ENCODE data around the gene TBCK.

TBCK gene

GRCh38 chr4:106284227-106284626 is 31.8 kb downstream of the TBCK start:
- no peak for DNase-seq

- DNase-seq: no peak
Measured at GRCh38 chr4:106277140-106277675, 38.8 kb downstream of the TBCK start.

GRCh38 chr4:106273831-106274230 is 42.2 kb downstream of the TBCK start:
- no peak for DNase-seq

GRCh38 chr4:106270736-106271135 is 45.3 kb downstream of the TBCK start:
- DNase-seq: no peak

- no peak for DNase-seq
Measured at GRCh38 chr4:106269711-106270110, 46.3 kb downstream of the TBCK start.

- no peak for DNase-seq
Measured at GRCh38 chr4:106268786-106269185, 47.2 kb downstream of the TBCK start.

- peak in 1 of 3 experiments; percentile 54 for DNase-seq
Measured at GRCh38 chr4:106266201-106266600, 49.8 kb downstream of the TBCK start.

GRCh38 chr4:106264331-106264728 is 51.7 kb downstream of the TBCK start:
- peak in 2 of 3 experiments; percentile 3 to 51 for DNase-seq

- DNase-seq: no peak
Measured at GRCh38 chr4:106263594-106264330, 52.2 kb downstream of the TBCK start.

GRCh38 chr4:106261980-106262379 is 54.0 kb downstream of the TBCK start:
- DNase-seq: no peak

- no peak for DNase-seq
Measured at GRCh38 chr4:106258145-106259045, 57.6 kb downstream of the TBCK start.

GRCh38 chr4:106256190-106256589 is 59.8 kb downstream of the TBCK start:
- DNase-seq: no peak

- DNase-seq: no peak
Measured at GRCh38 chr4:106255195-106255594, 60.8 kb downstream of the TBCK start.

- no peak for DNase-seq
Measured at GRCh38 chr4:106253364-106254129, 62.5 kb downstream of the TBCK start.

- DNase-seq: no peak
Measured at GRCh38 chr4:106247600-106247999, 68.4 kb downstream of the TBCK start.

GRCh38 chr4:106246441-106246840 is 69.6 kb downstream of the TBCK start:
- no peak for DNase-seq

- DNase-seq: no peak
Measured at GRCh38 chr4:106245176-106245575, 70.8 kb downstream of the TBCK start.

- DNase-seq: no peak
Measured at GRCh38 chr4:106240699-106241098, 75.3 kb downstream of the TBCK start.

GRCh38 chr4:106238820-106239420 is 77.1 kb downstream of the TBCK start:
- peak; percentile 2 to 43 (median 12) for DNase-seq

GRCh38 chr4:106231931-106232330 is 84.1 kb downstream of the TBCK start:
- no peak for DNase-seq

- DNase-seq: no peak
Measured at GRCh38 chr4:106222548-106222947, 93.5 kb downstream of the TBCK start.

- peak in 1 of 3 experiments; percentile 6 for DNase-seq
Measured at GRCh38 chr4:106213291-106213690, 102.7 kb downstream of the TBCK start.

GRCh38 chr4:106210021-106210420 is 106.0 kb downstream of the TBCK start:
- DNase-seq: no peak
